Stomach (tissue), 4 donors: ENCODE measurements around the gene STS.

Source experiments
- CTCF ChIP-seq, 7 experiments: fragments of 450-650 bp in 4 of 7; fragments of 200-600 bp in 3 of 7; sonication (generic) in 3 of 7; IDR thresholded peaks; one replicate each; pipeline ENCODE4 v1.5.1; 2016 to 2019; ENCODE audit warnings: antibody characterized with exemption in 7 of 7, control low read depth in 2 of 7, mild to moderate bottlenecking in 1 of 7
- EP300 ChIP-seq: sonication (generic); formaldehyde crosslinking; IDR thresholded peaks from one replicate; pipeline ENCODE4 v1.6.1; 2017; ENCODE audit warnings: antibody characterized with exemption
- POLR2A ChIP-seq, 4 donors: fragments of 450-650 bp; IDR thresholded peaks; one replicate each; pipeline ENCODE4 v1.6.1; 2016; ENCODE audit warnings: antibody characterized with exemption in 4 of 4, control low read depth in 2 of 4, mild to moderate bottlenecking in 1 of 4, moderate library complexity in 1 of 4
- POLR2AphosphoS5 ChIP-seq, 3 donors: sonication (generic); formaldehyde crosslinking; IDR thresholded peaks; one replicate each; pipeline ENCODE4 v1.6.1; 2016; ENCODE audit warnings: antibody characterized with exemption in 3 of 3

- TF ChIP-seq CTCF (IDR thresholded peaks at IDR 0.05) (no peak), POLR2A (IDR thresholded peaks at IDR 0.05) (no peak), EP300 (no peak), POLR2AphosphoS5 (IDR thresholded peaks at IDR 0.05) (no peak)
Observed at GRCh38 chrX:7120878-7121219, 26.7 kb upstream of the STS start.
